MM.1S (cell line): ENCODE results near the gene MRPS6.

ENCODE experiments used
- EZH2 ChIP-seq: fragments of 300-600 bp; sonication (generic); optimal IDR thresholded peaks from 2 replicates; pipeline ENCODE3; 2017; ENCODE audit warnings: low read depth, mild to moderate bottlenecking, antibody characterized with exemption, low read length, mixed read lengths
- EZH2phosphoT487 ChIP-seq: fragments of 300-600 bp; sonication (generic); IDR thresholded peaks from 2 replicates; pipeline ENCODE4 v1.6.1; 2018; ENCODE audit warnings: antibody characterized with exemption, low read length
- TF ChIP-seq, protein P1 (sequence below): fragments of 300-600 bp; sonication (generic); IDR thresholded peaks from 2 replicates; pipeline ENCODE4 v1.5.1; 2016; ENCODE audit warnings: antibody characterized with exemption, low read length, mixed read lengths

DNA sequence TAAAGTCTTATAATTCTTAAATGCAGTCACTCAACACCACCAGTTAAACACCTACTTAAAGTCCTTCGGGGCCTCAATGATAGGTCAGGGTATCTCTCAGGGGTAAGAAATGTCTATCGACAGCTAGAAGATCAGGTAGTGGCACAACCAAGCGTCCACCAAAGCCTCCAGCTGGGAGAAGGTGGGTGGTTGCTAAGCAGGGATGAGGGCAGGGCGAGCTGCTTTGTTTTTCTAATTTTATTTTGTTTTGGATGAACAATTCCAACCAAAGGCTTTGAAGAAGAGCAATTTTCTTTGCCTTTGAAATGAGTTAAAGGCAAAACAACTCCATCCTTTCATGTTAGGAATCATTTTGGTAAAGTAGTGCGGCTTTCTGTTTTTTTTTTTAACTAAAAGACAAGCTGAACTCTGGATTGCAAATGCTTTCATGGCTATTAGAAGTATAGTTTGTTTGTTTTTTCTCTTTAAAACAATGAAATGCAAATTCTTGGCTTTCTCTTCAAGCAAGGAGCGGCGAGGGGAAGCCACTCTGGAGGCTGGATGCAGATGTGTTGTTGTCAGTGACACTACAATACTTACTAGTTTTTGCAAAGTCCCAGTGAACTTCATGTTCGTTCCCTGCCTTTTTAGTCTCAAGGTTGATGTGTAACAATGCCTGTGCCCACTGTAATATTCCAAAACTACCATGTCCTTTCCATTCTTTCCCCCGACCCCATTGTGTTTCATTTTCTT lies 106.0 kb downstream of the MRPS6 start:
- TF ChIP-seq, protein P1, sequence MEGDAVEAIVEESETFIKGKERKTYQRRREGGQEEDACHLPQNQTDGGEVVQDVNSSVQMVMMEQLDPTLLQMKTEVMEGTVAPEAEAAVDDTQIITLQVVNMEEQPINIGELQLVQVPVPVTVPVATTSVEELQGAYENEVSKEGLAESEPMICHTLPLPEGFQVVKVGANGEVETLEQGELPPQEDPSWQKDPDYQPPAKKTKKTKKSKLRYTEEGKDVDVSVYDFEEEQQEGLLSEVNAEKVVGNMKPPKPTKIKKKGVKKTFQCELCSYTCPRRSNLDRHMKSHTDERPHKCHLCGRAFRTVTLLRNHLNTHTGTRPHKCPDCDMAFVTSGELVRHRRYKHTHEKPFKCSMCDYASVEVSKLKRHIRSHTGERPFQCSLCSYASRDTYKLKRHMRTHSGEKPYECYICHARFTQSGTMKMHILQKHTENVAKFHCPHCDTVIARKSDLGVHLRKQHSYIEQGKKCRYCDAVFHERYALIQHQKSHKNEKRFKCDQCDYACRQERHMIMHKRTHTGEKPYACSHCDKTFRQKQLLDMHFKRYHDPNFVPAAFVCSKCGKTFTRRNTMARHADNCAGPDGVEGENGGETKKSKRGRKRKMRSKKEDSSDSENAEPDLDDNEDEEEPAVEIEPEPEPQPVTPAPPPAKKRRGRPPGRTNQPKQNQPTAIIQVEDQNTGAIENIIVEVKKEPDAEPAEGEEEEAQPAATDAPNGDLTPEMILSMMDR = no peak
- TF ChIP-seq EZH2 = no peak
- TF ChIP-seq EZH2phosphoT487 = no peak
